IMR-90 (cell line): ENCODE data around the gene CD164L2.

ENCODE experiments used
- BHLHE40 ChIP-seq: fragments of 150-350 bp; IDR thresholded peaks from 2 replicates; pipeline ENCODE4 v1.6.1; 2016; ENCODE audit warnings: mild to moderate bottlenecking, low read depth, low read length
- CEBPB ChIP-seq: IDR thresholded peaks from 2 replicates; pipeline ENCODE4 v1.6.1; 2012; ENCODE audit warnings: low read depth, low read length, improper control_type of control experiment
- CHD1 ChIP-seq: IDR thresholded peaks from 2 replicates; pipeline ENCODE4 v1.6.1; 2012; ENCODE audit warnings: low read depth, low read length, improper control_type of control experiment
- MAFK ChIP-seq: IDR thresholded peaks from 2 replicates; pipeline ENCODE4 v1.6.1; 2012; ENCODE audit warnings: low read depth, low read length, improper control_type of control experiment
- MXI1 ChIP-seq: IDR thresholded peaks from 2 replicates; pipeline ENCODE4 v1.6.1; 2012; ENCODE audit warnings: low read depth, mild to moderate bottlenecking, low read length, moderate library complexity, borderline replicate concordance
- POLR2A ChIP-seq: IDR thresholded peaks from 2 replicates; pipeline ENCODE4 v1.6.1; 2012; ENCODE audit warnings: mild to moderate bottlenecking, low read depth, low read length
- RAD21 ChIP-seq: IDR thresholded peaks from 2 replicates; pipeline ENCODE4 v1.6.1; 2012; ENCODE audit warnings: low read length, improper control_type of control experiment
- RCOR1 ChIP-seq: IDR thresholded peaks from 2 replicates; pipeline ENCODE4 v1.6.1; 2012; ENCODE audit warnings: mild to moderate bottlenecking, low read length, improper control_type of control experiment; ENCODE audit not compliant: insufficient replicate concordance
- RFX5 ChIP-seq: IDR thresholded peaks from 2 replicates; pipeline ENCODE4 v1.8.0; 2012; ENCODE audit warnings: low read depth, mild to moderate bottlenecking, low read length, moderate library complexity
- TF ChIP-seq, protein P1 (sequence below): conservative IDR thresholded peaks from 2 replicates; pipeline ENCODE4 v1.5.1; 2012; ENCODE audit warnings: mild to moderate bottlenecking, low read depth, low read length, improper control_type of control experiment
- TF ChIP-seq, protein P2 (sequence below): fragments of 150-350 bp; IDR thresholded peaks from 2 replicates; pipeline ENCODE4 v1.6.1; 2017; ENCODE audit warnings: mild to moderate bottlenecking, antibody characterized with exemption, low read length, low read depth
- TF ChIP-seq, protein P3 (sequence below): fragments of 150-350 bp; IDR thresholded peaks from 2 replicates; pipeline ENCODE4 v1.6.1; 2016; ENCODE audit warnings: low read depth, mild to moderate bottlenecking, low read length, moderate library complexity, borderline replicate concordance

DNA sequence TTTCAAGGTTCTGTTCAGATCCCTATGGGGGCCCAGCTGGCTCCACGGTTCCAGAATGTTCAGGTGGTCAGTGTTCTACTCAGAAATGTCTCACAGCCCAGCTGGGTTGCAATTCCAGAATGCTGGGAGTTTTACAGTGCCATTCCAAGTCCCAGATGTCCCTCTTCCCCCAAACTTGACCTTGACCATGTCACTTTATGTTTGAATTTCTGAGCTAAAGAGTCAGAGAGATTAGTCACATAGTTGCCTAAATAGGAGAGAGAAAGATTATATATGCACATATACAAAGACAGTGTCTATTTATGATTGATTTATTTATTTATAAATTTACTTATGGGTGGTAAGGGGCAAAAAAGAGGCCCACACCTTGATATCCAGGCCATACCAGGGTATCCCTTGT is 11.8 kb upstream of the CD164L2 start:
- TF ChIP-seq POLR2A: no peak; the same call in 1 of the 2 replicates
- TF ChIP-seq, protein P1, sequence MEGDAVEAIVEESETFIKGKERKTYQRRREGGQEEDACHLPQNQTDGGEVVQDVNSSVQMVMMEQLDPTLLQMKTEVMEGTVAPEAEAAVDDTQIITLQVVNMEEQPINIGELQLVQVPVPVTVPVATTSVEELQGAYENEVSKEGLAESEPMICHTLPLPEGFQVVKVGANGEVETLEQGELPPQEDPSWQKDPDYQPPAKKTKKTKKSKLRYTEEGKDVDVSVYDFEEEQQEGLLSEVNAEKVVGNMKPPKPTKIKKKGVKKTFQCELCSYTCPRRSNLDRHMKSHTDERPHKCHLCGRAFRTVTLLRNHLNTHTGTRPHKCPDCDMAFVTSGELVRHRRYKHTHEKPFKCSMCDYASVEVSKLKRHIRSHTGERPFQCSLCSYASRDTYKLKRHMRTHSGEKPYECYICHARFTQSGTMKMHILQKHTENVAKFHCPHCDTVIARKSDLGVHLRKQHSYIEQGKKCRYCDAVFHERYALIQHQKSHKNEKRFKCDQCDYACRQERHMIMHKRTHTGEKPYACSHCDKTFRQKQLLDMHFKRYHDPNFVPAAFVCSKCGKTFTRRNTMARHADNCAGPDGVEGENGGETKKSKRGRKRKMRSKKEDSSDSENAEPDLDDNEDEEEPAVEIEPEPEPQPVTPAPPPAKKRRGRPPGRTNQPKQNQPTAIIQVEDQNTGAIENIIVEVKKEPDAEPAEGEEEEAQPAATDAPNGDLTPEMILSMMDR: no peak
- TF ChIP-seq RAD21: no peak
- TF ChIP-seq, protein P2, sequence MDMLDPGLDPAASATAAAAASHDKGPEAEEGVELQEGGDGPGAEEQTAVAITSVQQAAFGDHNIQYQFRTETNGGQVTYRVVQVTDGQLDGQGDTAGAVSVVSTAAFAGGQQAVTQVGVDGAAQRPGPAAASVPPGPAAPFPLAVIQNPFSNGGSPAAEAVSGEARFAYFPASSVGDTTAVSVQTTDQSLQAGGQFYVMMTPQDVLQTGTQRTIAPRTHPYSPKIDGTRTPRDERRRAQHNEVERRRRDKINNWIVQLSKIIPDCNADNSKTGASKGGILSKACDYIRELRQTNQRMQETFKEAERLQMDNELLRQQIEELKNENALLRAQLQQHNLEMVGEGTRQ: no peak
- TF ChIP-seq RCOR1: no peak
- TF ChIP-seq CEBPB: no peak
- TF ChIP-seq BHLHE40: no peak
- no peak for TF ChIP-seq MAFK
- TF ChIP-seq, protein P3, sequence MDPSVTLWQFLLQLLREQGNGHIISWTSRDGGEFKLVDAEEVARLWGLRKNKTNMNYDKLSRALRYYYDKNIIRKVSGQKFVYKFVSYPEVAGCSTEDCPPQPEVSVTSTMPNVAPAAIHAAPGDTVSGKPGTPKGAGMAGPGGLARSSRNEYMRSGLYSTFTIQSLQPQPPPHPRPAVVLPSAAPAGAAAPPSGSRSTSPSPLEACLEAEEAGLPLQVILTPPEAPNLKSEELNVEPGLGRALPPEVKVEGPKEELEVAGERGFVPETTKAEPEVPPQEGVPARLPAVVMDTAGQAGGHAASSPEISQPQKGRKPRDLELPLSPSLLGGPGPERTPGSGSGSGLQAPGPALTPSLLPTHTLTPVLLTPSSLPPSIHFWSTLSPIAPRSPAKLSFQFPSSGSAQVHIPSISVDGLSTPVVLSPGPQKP: no peak
- no peak for TF ChIP-seq CHD1
- no peak for TF ChIP-seq MXI1
- no peak for TF ChIP-seq RFX5
